Activated T-cell treated with anti-CD3 and anti-CD28 coated beads, Interleukin-2, amount 50 U/mL, for 48 hours (primary cell): ENCODE data around the gene C21orf58.
"Not testable (repeated sequence)": the region's sequence is repeated elsewhere in the genome, so short reads cannot be mapped to it uniquely, and the experiment has no call there.

Experiments
- DNase-seq, 2 experiments: peaks; one replicate each; pipeline ENCODE4 v3.0.0-alpha.2; 2020

The C21orf58 gene

DNA sequence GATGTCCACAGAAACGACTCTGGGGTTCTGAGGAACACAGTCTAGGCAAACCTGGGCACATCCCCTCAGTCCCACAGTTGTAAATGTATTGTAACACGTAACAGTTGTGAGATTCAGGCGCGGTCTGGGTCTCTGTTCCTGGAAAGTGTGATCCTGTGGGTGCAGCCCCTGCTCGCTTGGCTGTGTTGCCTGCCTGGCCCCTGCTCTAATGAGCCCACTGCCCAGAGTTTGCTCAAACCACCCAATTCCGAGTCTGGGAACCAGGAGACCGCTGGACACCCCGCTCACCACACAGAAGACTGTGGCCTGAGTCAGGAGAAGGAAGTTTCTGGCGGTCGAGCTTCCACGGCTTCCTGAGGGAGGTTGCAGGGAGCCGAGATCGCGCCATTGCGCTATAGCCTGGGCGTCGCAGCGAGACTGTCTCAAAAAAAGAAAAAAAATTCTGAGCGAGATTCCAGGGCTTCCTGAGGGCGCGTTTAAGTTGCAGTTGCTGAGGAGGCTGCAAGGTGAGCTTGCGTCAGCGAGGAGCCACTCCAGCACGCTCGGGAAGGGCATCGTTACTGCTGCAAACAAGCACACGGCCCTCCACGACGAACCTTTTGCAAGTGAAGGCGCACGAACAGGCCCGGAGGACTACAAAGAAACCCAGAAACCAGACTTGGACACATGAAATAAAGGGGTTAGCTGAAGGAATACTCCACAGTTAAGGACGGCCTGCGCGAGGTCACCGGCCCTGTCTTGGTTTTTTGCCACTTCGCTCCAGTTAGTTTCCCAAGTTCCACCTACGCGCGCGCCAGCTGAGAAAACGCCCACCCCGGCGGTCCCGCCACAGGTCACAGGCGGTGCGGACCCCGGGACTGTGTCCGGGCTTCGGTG lies 1.1 kb downstream of the C21orf58 start:
- peak; percentile 41 to 52 for DNase-seq

DNA sequence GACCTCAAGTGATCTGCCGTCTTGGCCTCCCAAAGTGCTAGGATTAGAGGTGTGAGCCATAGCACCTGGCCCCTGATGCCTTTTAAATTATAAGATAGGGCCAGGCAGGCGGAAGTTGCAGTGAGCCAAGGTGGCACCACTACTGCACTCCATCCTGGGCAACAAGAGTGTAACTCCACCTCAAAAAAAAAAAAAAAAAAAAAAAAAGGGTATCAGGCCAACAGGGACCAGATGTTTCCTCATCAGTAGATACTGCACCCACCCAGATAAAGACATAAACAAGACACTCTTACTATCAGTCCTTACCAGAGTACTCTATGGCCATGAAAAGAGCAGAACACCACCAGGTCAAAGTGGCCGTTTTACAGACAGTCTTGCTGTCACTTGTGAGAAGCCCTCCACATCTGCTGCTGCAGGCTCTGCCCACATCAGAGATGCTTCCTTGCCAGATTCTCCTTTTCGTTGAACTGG lies 3.3 kb downstream of the C21orf58 start:
- DNase-seq = no peak

DNA sequence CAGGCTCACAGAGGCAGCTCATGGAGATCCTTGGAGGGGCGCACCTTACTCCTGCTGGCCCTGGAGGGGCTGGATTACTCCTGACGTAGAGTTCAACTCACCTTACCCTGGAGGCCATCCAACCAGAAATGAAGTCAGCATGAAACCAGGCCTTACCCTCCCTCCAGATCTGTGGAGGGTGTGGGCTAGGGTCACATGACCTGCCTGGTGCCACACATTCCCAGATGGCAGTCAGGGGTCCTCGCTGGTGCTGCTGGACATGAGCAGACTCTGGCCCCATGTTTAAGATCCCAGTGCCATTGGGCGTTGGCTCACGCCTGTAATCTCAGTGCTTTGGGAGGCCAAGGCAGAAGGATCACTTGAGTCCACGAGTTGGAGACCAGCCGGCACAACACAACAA lies 4.5 kb downstream of the C21orf58 start:
- no peak for DNase-seq

DNA sequence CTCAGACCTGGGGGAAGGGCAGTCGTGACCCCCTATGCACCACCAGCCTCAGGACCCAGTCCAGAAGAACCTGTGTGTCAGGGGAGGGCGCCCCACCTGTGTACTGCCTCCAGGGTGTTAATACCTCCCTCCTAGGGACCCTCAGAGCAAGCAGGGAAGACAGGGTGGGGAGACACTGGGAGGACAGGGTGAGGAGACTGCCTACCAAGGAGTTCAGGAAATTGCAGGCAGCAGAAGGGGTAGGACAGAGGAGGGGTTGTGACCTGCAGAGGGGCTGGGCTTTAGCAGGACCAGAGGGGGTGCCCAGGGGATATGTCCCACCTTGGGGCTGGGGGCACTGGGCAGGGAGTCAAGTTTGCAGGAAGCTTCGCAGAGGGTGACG lies 5.2 kb downstream of the C21orf58 start:
- no peak for DNase-seq

DNA sequence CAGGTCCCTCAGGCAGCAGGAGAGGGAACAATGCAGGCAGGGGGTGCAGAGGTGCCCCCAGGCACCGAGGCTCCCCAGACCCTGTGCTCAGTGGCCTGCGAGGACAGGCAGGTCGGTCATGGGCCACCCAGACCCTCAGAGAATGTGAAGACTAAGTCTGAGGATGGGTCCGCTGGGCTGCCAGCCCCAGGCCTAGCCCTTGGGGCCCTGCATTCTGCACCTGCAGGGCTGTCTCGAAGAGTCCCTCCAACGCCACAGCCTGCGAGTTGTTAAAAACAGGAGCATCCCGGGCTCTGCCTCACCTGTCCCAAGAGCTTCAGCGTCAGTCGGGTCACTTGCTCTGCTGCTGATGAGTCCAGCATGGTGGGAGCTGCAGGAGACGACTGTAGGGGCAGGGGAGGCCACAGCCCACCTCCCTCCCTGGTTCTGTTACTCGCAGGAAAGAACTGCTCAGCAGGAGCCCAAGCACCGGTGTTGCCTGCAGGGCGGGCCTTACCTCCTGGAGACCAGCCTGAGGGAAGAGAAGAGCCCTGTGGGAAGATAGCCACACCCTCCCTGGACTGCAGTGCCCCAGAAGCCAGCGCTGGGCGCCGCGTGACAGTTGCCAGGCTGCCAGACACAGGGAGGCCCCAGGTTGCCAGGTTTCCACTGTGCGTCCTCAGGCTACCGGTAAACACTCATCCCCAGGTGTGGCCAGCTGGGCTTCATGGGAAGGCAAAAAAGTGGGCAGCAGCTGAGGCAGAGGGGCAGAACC lies 5.8 kb downstream of the C21orf58 start:
- no peak for DNase-seq

DNA sequence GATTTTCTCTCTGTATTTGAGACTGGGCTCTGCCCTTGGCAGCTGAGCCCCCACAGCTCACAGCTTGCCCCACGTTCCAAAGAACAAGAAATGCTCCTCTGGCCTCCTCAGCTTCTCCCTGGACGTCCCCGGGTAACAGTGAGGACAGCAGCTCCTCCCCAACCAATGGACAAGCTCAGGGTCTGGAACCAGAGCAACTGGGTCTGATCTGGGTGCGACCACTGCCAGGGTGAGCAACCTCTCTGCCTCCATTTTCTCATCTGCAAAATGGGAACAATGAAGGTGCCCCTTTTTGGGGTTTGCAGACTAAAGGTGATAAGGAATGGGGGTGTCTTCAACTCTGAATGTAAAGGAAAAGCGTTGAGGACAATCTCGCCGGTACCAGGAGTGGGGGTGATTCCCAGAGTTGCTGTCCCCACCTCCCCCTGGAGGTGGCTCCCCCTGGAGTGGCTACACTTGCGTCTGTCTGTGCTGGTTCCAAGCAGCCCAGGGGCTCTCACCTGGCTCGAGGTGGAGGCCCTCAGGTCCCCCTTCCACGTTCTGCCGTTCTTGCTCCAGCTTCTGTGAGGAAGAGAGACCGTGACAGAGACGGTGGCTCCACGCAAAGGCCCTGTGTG lies 6.9 kb downstream of the C21orf58 start:
- DNase-seq = no peak

DNA sequence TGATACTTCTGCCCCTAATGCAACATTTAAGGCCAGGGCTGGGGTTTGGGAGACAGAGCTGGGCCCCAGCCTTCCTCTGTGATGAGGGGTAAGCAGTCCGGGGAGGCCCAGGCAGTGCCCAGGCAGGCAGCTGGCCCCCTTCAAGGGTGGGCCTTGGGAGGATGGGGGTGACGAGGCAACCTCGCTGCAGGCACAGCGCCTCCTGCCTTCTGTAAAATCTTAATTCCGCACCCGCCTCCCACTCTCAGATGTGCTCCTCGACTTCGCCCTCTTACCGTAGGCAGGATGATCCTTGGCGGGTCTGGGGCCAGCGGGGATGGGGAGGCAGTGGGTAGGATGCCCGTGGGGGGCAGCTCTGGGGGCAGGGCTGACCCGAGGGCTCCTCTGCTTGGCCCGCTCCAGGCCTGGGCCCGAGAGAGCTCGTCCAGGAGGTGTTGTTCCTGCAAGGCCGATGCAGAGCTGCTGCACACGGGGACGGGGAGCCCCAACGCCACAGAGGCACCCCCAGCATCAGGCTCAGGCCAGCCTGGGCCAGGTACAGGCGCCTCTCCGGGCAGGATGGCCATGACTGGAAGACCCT lies 9.1 kb downstream of the C21orf58 start:
- no peak for DNase-seq

DNA sequence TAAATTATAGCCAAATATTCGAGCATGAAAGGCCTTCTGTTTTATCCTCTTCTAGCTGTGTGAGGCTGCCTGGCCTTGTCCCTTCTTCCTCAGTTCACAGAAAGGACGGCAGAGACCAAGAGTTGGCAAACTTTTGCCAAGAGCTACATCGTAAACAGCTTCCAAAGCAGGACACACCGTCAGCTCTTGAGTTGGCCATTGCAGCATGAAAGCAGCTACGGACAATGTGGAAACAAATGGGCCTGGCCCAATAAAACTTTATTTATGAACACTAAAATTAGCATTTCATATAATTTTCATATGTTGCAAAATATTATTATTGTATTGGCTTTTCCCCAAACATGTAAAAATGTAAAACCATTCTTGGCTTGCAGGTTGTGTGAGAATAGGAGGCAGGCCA lies 10.7 kb downstream of the C21orf58 start:
- no peak for DNase-seq

DNA sequence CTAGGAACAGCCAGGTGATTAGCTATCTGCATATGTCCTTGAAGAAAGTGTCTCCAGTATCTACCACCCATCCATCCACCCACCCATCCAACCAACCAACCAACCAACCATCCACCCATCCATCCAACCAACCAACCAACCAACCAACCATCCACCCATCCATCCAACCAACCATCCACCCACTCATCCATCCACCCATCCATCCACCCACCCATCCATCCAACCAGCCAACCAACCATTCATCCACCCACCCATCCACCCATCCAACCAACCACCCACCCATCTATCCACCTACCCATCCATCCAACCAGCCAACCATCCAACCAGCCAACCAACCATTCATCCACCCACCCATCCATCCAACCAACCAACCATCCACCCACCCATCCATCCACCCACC lies 12.1 kb downstream of the C21orf58 start:
- no peak for DNase-seq

DNA sequence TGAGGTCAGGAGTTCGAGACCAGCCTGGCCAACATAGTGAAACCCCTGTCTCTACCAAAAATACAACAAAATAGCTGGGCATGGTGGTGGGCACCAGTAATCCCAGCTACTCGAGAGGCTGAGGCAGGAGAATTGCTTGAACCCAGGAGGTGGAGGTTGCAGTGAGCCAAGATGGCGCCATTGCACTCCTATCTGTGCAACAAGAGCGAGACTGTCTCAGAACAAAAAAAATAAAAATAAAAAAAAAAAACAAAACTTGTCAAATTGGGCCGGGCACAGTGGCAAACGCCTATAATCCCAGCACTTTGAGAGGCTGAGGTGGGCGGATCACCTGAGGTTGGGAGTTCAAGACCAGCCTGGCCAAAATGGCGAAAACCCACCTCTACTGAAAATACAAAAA lies 13.4 kb downstream of the C21orf58 start:
- not testable (repeated sequence) for DNase-seq

DNA sequence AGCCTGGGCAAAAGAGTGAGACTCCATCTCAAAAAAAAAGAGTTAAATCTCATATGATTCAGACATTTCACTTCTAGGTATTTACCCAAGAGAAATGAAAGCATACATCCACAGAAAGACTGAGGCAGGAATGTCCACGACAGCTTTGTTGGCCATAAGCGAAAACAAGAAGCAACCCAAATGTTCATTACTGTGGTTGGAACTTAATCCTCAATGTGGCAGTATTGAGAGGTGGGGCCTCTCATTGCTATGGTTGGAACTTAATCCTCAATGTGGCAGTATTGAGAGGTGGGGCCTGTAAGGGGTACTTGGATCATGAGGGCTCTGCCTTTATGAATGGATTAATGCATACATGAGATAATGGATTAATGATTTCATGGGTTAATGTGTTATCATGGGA lies 15.2 kb downstream of the C21orf58 start:
- no peak for DNase-seq

DNA sequence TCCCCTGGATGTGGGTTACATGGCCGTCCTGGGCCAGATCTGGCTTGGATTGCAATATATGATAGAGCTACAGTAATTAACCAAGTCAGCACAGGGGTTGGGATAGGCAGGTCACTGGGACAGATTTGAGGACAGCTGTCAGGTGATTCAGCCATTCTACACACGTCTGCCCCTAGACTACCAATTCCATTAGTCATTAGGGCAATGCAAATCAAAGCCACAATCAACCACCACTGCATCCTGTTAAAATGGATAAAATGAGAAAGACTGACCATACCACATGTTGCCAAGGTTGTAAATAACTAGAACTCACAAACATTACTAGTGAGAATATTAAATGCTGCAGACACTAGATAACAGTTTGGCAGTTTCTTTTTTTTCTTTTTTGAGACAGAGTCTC lies 16.0 kb downstream of the C21orf58 start:
- no peak for DNase-seq

DNA sequence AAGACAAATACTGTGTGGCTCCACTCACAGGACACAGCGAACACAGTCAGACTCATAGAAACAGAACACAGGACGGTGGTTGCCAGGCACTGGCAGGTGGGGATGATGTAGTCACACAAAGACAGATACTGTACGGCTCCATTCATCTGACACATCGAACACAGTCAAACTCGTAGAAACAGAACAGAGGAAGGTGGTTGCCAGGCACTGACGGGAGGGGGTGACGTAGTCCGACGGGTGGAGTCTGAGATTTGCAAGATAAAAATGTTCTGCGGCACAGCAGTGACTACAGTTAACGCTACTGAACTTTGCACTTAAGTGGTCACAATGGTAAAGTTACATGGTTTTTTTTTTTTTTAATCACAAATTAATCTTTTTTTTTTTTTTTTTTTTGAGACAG lies 18.7 kb downstream of the C21orf58 start:
- DNase-seq = no peak

DNA sequence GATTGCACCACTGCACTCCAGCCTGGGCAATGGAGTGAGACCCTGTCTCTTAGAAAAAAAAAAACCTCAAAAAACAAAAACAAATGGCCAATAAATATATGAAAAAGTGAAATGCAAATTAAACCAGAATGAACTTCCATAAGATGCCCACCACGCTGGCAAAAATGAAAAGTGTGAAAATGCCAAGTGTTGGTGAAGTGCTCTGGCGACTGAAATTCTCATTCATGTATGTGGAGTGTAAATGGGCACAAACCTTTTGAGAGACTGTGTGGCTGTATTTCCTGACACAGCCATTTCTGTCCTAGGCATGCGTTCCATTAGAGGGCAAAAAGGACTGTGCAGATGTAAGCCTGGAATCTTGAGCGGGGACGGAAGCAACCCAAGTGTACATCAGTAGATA lies 19.2 kb downstream of the C21orf58 start:
- no peak for DNase-seq

DNA sequence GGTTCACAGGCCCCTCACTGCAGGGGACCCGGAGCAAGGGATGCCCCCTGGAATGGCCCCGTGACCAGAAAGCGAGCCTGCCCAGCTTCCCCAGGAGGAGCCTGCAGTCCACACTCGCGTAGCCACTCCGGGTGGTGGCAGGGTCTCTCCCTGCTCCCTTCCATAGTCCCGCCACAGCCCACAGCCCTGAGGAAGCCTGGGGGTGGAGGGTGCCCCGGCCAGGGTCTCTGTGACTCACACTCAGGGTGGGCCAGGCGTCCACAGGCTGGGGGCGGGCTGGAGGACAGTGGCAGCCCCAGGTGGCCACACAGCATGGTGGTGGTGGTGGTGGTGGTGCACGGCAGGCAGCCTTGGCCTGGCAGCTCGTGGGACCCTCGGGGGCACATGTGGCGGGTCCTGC lies 21.9 kb downstream of the C21orf58 start:
- DNase-seq = no peak

DNA sequence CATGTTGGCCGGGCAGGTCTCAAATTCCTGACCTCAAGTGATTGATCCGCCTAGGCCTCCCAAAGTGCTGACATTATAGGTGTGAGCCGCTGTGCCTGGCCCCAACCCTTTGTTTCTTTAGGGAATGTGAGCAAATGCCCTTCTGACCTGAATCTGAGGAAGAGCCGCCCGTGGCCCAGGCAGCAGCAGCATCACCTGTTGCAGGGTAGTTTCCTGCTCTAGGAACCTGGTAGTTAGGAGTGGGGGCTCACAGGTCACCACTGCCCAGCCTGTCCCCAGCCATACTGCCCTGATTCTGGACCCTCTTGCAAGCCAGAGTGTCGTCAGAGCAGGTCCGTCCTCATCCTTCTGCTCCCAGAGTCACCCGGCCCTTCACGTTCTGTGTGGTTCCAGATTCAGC lies 24.5 kb downstream of the C21orf58 start:
- no peak for DNase-seq

DNA sequence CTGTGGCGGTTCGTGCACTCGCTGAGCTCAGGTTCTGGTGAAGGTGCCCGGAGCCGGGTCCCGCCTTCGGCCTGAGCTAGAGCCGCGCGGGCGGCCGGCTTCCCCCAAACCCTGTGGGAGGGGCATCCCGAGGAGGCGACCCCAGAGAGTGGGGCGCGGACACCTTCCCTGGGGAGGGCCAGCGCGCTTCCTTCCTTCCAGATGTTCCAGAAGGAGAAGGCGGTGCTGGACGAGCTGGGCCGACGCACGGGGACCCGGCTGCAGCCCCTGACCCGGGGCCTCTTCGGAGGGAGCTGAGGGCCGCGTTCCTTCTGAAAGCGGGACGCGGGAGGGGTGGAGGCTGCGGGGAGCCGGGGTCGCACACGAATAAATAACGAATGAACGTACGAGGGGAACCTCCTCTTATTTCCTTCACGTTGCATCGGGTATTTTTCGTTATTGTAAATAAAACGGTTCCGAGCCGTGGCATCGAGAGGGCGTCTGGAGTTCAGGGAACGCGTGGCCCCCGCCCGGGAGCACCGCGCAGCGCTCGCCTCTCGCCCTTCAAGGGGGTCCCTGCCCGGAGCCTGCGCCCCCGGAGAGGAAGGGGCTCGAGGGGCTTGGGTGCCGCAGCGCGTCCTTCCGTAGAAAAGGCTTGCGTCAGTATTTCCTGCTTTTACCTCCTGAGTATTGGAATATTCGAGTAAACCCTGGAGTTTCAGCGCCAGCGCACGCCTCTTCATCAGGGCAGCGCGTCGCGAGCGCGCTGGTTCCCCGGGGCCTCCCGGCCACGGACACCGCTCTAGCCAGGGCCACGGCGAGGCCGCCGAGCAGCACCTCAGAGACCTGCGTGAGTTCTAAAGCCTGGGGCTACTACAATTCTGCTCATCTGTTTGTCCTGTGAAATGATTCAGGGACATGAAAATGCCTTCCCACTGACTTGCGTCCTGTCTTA lies 26.1 kb downstream of the C21orf58 start:
- DNase-seq = peak; percentile 33 to 42

DNA sequence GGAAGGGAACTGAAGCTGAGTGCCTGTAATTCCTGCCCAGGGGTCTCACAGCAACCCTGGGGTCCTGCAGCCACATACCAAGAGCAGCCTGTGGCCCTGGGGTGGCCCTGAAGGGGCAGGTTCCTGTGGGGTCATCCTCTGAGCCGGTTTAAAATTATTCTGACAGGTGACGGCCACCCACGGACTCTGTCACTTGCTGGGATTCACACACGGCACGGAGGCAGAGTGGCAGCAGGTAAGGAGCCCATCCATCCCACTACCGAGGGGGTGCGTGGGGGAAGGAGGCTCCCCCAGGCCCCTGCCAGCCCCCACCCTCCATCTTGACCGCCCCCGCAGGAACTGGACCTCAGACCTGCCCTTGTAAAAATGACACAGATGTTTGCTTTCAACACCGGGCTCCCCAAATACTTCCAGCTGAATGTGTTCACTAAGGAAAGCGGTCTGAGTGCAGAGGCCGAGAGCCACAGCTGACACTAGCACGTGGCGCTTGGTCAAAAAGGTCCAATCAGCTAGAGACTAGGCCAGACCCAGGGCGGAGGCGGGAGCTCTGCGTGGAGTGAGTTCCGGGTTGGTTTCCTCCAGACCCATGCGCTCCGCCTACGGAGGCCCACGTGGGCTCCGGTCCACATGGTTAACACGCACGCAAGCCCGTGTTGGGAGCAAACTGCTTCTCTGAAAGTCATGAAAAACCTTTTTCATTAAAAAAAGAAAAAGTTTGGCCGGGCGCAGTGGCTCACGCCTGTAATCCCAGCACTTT lies 27.5 kb downstream of the C21orf58 start:
- peak; percentile 70 to 71 for DNase-seq

DNA sequence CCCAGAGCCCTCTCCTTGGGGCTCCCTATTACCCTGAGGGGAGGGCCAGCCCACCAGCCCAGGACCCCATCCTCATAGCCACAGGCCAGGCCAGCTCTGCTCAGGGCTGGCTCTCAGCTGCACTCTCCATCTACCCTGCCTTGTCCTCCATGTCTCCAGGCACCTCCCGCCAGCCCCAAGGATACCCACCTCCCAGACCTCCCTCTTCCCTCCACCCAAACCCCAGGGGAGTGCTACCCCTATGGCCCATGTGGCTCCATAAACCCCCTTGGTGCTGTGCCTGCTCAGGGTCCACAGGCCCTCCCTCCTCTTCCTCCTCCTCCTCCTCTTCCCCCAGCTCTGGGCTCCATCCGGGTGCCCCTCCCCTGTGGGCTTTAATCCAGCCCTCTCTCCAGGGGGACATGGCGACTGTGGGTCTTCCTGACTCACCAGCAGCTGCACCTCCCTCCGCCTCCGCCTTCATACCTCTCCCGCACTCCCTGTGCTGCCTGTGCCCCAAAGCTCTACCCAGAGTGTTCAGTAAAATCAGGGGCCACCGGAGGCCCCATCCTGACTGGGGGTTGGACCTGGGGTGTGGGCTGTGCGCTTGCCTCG lies 28.4 kb downstream of the C21orf58 start:
- peak in 1 of 2 experiments; percentile 22 for DNase-seq

DNA sequence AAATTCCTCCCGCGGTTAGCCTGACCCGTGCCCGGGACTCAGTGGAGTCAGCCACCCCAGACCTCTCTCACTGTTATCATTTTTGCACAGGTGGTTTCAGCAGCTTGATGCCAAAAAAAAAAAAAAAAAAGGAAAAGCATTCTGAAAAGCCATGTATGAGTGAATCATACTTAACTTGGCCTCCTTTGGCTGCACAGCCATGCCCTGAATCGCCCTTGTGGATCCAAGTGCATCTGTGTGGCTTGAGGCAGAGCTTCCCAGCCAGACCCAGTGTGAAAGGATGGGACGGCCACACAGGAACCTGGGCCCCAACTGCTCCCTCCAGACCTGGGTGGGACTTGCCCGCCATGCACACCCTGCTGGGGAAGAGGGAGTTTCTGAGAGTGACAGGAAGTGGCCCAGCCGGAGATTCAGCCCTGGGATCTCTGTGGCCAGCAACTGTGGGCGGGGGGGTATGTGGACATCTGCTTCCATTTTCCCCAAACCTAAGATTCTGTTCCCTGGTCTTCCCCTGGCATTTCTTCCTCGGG lies 29.0 kb downstream of the C21orf58 start:
- DNase-seq = peak in 1 of 2 experiments; percentile 20

DNA sequence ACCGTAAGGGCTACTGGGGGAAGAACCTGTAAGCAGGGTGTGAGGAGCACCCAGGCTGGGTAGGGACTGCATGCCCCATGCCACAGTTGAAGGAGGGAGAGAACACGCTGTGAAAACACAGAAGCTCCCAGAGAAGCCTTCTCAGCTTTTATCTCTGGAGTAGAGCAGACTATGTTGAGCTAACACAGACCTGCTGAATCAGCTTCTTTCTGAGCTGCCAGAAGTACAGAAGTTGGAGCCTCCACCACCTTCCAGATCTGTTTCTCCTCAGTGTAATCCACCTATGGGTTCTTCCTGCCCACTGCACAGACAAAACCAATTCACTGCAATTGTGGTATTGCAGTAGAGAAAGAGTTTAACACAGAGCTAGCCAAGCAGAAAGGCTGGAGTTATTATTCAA lies 32.1 kb downstream of the C21orf58 start:
- DNase-seq = no peak
